AG09319 (cell line): ENCODE measurements around the gene SRPK3.

Experiments
- DNase-seq: peaks from one replicate; pipeline ENCODE4 v3.0.0-alpha.2; 2010; ENCODE audit warnings: low read depth; ENCODE audit errors: extremely low read depth
- TF ChIP-seq, protein P1 (sequence below): IDR thresholded peaks from 2 replicates; pipeline ENCODE4 v1.5.1; 2011; ENCODE audit warnings: low read depth, mild to moderate bottlenecking, inconsistent platforms, low read length, moderate library complexity

Gene SRPK3

DNA sequence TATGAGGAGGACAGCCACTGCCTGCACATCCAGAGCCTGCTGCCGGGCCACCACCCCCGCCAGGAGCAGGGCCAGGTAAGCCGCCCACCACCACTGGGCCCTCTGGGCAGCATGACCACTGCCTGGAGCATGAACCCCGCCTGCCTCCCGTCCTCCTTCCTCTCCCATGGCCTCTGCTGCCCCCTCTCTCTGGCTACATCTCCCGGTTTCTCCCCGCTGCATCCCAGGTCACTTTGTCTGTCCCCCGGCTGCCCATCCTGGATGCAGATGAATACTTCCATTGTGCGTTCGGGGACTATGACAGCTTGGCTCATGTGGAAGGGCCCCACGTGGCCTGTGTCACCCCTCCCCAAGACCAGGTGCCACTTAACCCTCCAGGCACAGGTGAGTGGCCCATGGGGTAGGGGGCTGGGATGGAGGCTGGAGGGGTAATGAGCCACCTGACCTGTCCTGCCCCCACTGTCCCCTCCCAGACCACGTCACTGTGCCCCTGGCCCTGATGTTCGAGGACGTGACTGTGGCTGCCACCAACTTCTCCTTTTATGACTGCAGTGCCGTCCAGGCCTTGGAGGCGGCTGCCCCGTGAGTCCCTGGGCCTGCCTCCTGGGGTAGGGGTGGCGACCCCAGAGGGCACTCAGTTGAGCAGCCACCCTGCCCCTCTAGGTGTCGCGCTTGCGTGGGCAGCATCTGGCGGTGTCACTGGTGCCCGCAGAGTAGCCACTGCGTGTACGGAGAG lies 10.8 kb upstream of the SRPK3 start:
- no peak for DNase-seq
- TF ChIP-seq, protein P1, sequence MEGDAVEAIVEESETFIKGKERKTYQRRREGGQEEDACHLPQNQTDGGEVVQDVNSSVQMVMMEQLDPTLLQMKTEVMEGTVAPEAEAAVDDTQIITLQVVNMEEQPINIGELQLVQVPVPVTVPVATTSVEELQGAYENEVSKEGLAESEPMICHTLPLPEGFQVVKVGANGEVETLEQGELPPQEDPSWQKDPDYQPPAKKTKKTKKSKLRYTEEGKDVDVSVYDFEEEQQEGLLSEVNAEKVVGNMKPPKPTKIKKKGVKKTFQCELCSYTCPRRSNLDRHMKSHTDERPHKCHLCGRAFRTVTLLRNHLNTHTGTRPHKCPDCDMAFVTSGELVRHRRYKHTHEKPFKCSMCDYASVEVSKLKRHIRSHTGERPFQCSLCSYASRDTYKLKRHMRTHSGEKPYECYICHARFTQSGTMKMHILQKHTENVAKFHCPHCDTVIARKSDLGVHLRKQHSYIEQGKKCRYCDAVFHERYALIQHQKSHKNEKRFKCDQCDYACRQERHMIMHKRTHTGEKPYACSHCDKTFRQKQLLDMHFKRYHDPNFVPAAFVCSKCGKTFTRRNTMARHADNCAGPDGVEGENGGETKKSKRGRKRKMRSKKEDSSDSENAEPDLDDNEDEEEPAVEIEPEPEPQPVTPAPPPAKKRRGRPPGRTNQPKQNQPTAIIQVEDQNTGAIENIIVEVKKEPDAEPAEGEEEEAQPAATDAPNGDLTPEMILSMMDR, result no peak

- TF ChIP-seq, protein P1, result no peak
- no peak for DNase-seq
These were observed 10.0 kb upstream of the SRPK3 start for GRCh38 chrX:153770601-153771414.

DNA sequence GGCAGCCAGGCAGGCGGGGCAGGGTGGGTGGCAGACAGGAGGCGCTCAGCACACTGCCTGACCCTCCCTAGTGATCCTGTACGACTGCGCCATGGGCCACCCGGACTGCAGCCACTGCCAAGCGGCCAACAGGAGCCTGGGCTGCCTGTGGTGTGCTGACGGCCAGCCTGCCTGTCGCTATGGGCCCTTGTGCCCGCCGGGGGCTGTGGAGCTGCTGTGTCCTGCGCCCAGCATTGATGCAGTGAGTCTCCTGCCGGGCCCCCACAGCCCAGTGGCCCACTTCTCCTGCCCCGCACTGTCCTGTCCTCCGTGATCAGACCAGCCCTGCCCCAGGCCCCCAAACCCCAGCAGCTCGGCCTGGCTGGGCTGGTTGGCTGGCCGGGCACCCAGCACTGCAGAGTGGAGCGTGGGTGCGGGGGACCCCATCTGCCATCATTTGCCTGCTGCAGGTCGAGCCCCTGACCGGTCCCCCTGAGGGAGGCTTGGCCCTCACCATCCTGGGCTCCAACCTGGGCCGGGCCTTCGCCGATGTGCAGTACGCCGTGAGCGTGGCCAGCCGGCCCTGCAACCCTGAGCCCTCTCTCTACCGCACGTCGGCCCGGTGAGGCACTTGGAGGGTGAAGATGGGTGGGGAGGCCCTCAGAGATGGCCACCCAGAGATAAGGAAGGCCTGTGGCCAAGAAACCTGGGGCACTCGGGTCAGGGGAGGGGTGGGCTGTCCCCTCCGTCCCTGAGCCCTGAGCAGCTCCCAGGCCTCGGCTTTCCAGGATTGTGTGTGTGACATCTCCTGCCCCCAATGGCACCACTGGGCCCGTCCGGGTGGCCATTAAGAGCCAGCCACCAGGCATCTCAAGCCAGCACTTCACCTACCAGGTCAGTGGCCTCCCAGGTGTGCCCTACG lies 9.2 kb upstream of the SRPK3 start:
- TF ChIP-seq, protein P1, result no peak
- no peak for DNase-seq

GRCh38 chrX:153772316-153773217 lies 8.3 kb upstream of the SRPK3 start:
- no peak for DNase-seq
- TF ChIP-seq, protein P1, result no peak

DNA sequence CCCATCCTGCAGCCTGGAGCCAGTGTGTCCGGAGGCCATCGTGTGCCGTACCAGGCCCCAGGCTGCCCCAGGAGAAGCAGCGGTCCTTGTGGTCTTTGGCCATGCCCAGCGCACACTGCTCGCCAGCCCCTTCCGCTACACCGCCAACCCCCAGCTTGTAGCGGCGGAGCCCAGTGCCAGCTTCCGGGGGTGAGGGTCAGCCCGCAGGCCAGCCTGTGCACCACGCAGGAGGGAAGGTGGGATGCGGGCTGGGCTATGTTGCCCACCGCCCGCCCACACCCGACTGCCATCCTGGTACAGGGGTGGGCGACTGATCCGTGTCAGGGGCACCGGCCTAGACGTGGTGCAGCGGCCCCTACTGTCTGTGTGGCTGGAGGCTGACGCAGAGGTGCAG lies 7.6 kb upstream of the SRPK3 start:
- TF ChIP-seq, protein P1, result no peak
- no peak for DNase-seq

GRCh38 chrX:153773741-153774575 lies 6.9 kb upstream of the SRPK3 start:
- DNase-seq, result no peak
- TF ChIP-seq, protein P1, result no peak
